T-helper 2 cell treated with Interferon-gamma antibody and Interleukin-4, amounts not matched to agents 100 ng/mL and 5 ng/mL, for 36 hours (primary cell): ENCODE measurements around the gene CHRD. TPM values are rescaled to one million over a fixed set of nuclear protein-coding genes. Genes with fewer than 3 reads are reported as not detected.

Experiments used
- intact Hi-C: fragments of 100-400 bp; cut with micrococcal nuclease; formaldehyde crosslinking; loops from one replicate; pipeline ENCODE4 v1.15.1; 2023
- total RNA-seq: library from RNA; stranded (reverse); gene quantifications from 2 replicates; pipeline ENCODE4 v1.2.3, GENCODE V29; 2022

The CHRD gene
- total RNA-seq, 1 donor from 2014 or later, result not detected

DNA sequence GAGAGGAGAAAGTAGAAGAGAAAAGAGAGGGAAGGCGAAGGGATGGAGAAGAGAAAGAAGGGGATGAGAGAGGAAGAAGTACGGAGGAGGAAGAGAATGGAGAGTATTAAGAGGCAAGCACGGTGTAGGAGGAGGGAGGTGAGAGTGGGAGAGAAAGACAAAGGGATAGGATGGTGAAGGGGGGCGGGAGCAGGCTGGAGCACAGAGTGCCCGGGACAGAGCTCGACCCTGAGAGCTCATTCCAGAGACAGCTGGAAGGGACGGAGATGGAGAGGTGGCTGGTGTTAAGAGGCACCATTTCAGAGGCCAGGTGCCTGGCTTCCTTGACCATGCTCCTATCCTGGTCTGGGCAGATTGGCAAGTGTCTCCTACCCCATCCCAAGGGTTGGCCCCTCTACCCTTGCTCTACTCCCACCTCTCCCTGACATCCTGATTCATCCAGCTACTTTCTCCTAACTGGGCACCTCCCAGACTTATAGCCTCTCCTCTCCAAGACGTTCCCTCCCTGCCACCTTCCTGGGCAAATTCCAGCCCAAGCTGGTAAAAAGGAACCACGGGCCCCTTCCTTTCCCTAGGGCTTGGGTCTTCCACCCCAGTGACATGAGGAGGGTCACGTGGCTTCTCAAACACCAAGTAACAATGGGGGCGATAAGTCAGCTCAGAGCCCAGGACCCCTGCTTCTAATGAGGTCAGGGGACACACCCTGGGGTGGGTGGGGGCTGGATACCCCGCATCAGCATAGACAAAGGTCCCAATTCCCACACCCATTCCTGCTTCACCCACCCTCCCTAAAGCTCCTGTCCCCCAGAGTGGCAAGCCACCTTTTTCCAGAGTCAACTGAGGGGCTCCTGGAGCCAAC is 19.6 kb upstream of the CHRD start:
- intact Hi-C loops, result loop anchor here (10.0 kb wide), 1 partner anchor 355 kb away; the partner anchor contains the start of gene MAGEF1

DNA sequence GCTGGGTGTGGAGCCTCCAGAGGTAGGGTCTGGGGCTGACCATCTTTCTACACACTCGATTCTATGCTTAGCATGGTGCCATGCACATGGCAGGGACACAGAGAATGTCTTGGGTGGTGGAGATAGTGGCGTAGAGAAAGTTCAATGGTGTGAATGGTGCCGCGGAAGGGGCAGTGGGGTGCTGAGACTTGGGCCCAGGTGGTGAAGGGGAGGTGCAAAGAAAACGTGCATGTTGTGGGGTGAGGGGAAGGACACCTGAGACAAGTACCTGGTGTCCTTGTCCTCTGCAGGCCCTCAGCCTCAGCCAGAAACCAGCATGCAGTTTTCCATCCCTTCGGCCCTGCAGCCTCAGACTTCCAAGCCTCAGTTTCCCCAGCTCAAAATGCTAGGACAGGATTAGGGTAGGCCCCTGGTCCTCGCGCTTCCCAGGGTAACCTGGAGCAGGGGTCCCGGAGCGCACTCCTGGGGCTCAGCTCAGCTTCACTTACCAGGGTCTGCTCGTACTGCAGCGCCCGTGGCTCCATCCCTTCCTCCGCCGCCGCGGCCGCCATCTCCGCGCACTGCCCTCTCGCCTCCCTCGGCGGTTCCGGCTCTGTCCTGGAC is 18.8 kb upstream of the CHRD start:
- intact Hi-C loops, result loop anchor here (1.0 to 10.0 kb wide), 2 partner anchors 47 to 354 kb away; partner anchors contain the start of genes EIF4G1 and MAGEF1

DNA sequence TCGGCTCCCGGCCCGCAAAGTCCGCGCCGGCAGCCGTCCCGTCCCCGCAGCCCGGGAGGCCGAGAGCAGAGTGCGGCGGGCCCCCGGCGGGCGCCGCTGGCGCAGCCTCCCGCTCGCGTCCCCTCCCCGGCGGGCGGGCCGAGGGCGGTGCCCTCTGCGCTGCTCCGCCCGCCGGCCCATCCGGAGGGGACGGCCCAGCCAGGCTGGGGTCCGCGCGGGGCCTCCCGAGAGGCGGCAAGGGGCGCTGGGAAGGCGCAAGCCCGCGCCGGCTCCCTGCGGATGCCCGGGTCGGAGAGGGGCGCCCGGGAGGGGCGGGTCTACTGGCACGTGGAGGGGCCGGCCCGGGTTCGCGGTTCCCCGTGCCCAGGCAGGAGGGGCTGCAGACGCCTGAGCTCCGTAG is 18.3 kb upstream of the CHRD start, which contains the start of the genes CLCN2 and POLR2H:
Gene CLCN2 (minus strand): TSS at position 74 of the 400 bp plus-strand sequence. CDS start 126 bp downstream, outside the sequence.
Gene POLR2H (plus strand): TSS at position 179 of the 400 bp plus-strand sequence. CDS start 1,783 bp downstream, outside the sequence.
- intact Hi-C loops, result loop anchor here (1.0 to 10.0 kb wide), 2 partner anchors 47 to 353 kb away; partner anchors contain the start of genes EIF4G1 and MAGEF1

DNA sequence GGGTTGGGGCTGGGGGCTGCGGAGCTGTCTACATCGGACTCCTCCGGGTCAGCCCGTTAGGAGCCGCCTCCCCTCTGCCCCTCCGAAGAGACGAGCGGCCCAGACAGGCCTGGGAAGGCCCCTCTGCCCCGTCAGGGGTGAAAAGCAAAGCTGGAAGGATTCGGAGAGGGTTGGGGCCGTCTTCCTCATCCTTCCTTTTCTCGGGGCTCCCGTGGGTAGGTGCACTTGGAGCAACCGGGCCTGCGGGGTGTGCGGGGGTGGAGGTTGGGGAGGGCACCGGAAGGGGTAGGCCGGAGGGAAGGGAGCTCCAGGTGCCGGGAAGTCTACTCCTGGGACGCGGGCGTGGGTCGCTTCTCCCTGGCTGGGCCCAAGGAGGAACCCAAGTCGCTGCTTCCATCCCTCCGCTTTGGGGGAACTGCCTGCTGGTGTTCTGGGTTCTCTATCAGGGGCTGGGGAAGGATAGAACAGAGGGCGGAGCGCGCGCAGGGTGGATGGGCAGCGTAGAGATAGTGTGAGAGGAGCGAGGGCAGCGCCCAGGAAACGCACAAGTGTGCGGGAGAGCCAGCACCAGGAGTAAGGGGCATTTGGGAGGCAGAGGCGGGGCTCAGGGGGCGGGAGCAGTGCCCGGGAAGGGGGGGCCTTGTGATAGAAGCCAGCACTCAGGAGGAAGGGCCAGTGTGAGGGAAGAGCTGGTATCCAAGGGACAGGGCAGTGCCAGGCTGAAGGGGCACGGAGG is 17.8 kb upstream of the CHRD start:
- intact Hi-C loops, result loop anchor here (1.0 to 10.0 kb wide), 4 partner anchors 48 to 477 kb away; partner anchors contain the start of genes EIF4G1, MAGEF1 and PARL

DNA sequence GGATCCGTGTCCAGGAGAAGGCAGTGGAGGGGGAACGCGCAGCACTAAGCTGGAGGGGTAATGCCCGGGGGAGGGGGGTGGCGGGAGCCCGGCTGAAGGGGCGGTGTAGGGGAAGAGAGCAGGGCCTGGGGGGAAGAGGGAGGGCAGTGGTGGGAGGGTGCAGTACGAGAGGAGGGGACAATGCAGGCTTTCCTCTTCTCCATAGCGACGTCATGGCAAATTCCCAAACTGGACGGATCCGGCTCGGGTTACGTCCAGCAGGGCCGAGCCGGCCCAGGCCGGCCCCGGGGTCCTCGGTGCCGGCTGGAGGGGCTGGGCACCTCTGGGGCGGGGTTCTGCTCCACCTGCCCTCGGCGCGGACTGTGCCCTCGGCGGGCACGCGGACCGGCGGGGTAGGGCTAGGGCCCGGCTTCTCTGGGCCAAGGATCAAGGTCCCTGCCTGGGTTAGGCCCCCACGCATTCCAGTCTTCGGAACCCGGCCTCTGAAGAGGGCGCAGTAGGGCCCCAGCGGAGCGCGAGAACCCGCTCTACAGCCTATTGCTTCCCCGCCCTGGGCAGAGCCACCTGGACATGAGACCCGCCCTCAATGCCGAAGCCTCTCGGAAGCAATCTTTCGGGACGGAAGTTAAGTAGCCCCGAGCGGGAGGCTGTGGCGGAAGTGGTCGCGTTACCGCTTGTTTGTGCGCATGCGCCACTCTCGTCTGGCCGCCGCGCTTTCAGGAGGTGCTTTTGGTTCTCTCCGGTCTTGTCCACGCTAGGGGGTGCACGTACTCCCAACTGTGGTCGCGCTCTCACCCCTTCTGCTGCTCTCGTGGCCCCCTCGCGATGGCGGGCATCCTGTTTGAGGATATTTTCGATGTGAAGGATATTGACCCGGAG is 16.9 kb upstream of the CHRD start:
- intact Hi-C loops, result loop anchor here (1.0 to 10.0 kb wide), 8 partner anchors 28 to 478 kb away; partner anchors contain the start of genes AP2M1, EEF1AKMT4, MAGEF1 and PARL

DNA sequence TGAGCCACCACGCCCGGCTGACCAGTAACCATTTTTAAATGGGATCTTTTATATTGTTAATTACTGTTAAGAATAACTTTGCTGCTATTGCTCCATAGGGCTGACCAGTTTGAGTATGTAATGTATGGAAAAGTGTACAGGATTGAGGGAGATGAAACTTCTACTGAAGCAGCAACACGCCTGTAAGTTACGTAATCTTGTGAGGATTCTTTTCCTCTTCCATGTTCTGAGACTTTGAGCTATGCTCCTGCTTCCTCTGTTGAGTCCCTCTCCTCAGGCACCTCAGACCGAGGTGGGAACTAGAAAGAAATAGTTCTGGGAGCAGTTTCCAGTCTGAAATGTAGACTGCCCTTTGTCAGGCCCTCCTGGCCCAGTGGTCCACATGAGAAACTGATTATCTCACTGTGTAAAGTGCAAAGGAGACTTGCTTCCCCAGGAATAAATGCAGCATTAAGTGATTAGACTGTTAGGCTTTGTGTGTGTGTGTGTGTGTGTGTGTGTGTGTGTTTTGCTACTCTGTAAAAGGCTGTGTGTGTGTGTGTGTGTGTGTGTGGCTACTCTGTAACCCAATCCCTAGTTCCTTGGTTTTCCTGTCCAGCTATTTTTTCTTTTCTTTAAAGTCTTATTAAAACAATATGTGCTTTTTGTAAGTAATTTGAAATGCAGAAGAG is 13.1 kb upstream of the CHRD start:
- intact Hi-C loops, result loop anchor here (10.0 kb wide), 1 partner anchor 348 kb away; the partner anchor contains the start of gene MAGEF1

DNA sequence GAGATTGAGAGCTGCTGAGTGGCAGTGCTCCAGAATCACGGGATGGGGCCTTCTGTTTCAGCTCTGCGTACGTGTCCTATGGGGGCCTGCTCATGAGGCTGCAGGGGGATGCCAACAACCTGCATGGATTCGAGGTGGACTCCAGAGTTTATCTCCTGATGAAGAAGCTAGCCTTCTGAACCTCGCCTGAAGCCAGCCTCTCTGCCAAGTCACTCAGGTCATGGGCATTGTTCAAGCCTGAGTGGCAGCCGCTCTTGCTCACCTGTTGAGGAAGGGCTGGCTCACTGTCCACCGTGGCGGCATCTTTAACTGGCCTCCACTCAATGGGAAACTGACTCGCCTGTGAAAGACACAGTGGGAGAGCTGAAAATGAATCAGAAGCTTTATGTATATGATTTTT is 11.7 kb upstream of the CHRD start:
- intact Hi-C loops, result loop anchor here (10.0 kb wide), 1 partner anchor 347 kb away; the partner anchor contains the start of gene MAGEF1

DNA sequence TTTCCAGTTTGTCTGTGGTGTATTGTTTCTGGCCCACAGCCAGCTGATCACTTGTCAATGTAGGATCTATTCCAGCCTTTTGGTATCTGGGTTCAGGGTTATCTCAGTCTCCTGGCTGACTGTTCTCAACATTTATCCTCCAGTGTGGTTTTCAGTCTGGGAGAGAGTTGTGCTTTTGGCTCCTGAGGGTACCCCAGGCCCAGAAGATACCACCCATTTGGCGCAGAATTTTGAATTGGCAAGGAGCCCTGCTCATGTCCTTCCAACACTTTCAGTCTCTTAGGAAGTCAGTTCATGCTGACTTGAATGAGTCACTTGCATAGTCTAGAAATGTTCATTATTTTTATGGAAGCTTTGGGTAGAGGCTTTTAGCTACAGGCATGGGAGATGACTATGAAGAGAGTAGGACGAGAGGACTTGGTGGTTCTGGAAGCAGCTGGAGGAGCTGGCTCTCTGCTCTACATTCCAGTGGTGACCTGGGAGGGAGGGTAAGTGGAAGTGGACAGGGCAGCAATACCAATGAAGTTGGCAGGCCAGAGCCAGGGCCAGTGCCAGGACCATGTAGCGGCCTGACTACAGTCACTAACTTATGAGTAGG is 11.2 kb upstream of the CHRD start:
- intact Hi-C loops, result loop anchor here (10.0 kb wide), 1 partner anchor 346 kb away; the partner anchor contains the start of gene MAGEF1

DNA sequence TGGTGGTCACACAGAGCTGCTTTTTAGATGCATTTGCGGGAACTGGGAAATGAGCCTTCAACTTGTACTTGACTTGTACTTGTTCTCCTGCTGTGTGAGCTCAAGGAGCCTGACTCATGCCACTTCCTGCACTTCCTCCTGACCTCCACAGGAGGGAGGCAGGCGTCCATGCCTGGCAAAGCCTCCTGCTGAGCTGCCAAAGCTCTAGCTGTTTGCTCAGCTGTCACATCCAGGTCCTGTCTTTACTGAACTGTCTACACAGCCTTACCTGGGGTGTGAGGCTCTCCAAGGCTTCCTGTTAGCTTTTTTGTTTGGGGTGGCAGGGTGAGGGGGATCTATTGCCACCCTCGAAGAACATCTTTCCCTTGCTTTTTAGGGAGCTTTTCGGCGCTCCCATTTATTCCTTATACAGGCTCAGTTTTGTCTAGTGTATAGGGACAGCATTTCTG is 8.3 kb upstream of the CHRD start:
- intact Hi-C loops, result loop anchor here (1.0 to 5.0 kb wide), 2 partner anchors 46 to 173 kb away; no protein-coding TSS in a partner anchor

DNA sequence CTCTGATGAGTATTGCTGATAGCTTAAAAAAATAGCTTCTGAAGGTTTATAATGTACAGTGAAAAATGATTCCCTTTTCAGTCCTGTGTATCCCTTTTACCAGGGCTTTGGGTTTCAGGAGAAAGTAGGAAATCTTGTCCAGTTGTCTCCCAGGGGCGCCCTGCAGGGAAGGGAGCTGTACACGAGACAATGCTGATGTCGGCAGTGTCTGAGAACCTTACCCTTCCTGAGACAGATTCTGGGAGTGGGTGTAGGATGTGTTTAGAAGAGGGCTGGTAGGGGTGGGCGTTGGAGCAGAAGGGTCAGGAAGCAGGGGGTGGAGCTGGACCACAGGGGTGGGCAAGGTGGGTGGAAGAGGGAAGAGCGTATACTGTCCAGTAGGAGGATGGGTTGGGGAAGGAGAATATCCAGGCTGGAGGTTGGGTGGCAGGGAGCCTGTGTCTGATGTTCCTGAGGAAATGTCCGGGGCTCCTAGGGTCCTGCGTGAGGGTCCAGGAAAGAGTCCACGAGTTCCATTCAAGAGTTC is 7.5 kb upstream of the CHRD start:
- intact Hi-C loops, result loop anchor here (5.0 kb wide), 1 partner anchor 45 kb away; no protein-coding TSS in a partner anchor

DNA sequence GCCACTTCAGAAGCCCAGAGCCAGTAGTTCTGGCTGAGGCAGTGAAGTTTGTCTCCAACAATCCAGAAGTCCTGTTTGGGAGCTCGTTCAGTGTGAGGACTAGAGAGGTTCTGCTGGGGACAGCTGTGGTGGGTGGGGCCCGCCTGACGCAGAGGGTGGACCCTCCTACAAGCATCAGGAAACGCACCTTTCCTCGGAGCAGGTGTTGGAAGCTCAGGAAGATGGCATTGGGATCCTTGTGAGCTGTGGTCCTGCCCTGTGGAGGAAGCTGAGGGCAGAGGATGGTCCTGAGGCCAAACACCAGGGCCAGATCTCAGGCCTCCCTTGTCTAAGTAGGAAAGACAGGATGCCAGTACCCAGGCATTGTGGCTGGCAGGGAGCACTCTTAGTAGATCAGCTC is 6.9 kb upstream of the CHRD start:
- intact Hi-C loops, result loop anchor here (5.0 kb wide), 1 partner anchor 44 kb away; no protein-coding TSS in a partner anchor

DNA sequence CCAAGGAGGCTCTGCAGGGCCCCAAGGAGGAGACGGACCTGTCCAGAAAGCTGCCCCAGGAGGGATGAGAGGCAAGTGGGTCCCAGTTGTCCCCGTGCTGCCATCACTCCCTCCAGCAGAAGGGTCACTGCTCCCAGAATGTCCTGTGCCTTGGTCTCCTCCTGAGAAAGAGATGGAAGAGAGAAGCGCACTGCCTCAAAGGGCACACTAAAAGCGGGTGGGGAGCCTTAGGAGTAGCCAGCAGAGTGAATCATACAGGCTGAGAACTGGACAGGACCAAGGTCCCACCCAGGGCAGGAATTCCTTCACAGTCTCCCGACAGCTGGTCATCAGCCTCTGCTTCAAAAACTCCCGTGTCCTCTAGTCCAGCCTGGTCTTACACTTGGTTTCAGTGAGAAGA is 6.4 kb upstream of the CHRD start:
- intact Hi-C loops, result loop anchor here (5.0 kb wide), 1 partner anchor 44 kb away; no protein-coding TSS in a partner anchor

DNA sequence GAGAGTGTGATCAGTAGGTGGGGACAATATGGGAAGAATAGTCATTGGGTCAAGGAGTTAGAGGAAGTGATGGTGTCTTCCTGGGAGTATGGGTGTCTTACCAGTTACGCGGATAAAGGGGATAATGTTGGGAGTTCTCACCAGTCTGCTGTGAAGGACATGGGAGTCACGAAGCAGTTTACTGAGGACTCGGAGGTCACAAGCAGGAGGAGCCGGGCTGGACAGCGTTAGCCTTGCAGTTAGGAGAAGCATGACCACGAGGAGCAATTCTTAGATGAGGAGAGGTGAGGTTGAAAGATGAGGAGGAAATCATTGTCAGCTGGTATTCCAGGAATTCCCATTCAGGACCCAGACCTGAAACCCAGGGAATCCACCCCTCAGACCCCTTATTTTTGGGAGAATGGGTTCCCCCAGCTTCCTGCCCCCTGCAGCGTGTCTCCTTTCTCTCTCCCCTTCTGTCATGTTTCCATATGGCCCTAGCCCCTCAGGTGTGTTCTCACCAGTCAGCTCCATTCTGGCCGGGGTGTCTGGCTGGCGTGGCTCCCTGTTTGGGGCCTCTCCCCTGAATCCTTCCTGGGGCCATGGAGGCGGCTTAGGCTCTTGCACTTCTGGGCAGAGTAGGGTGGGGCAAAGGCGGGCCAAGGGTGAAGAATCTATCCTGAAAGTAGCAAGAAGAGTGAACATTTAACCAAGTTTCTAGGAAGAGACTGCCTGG is 4.0 kb upstream of the CHRD start:
- intact Hi-C loops, result no loop called here

DNA sequence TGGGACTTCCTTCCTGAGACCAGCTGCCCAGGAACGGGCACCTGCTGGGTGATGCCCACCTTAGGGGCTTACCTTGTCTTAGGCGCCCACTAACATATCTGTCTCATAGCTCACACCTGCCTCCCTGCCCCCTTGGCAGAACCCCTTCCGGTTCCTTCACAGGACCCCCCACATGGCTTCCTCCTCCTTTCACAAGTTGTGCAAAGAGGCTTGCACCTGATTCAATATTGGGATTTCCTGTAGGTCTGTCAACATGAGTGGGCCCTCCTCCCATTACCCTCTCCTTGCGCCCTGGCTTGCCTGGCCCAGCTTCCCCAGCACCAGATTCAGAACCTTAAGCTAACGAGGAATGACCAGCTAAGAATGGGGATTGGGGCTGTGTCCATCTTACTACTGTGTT is 2.5 kb upstream of the CHRD start:
- intact Hi-C loops, result no loop called here

DNA sequence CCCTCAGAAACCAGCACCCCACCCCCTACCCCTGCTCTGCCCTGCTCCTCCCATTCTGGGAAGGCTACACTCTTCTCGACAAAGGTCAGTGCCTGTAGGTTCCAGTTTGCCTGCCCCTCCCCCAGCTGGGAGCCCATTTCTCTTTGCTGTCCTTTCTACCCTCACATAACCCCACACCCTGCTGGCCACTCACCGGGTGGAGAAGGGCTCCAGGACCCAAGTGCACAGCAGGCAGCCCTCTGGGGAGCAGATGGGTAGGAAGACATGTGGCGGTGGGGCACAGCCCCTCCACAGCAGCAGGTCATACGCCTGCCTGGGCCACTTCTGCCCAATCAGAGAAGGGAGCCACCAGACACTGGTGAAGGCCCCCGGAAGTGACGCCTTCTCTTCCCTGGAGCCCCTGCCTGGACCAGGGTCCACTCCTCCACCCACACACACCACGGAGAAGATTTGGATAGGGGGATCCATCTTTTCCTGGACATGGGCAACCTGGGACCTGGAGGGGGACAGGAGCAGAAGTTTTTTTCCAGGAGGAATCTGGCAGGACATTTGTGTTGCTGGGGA is 1.9 kb upstream of the CHRD start, which contains the start of gene THPO:
Gene THPO (minus strand): TSS at position 326 of the 564 bp plus-strand sequence. CDS start 1,948 bp downstream, outside the sequence.
- intact Hi-C loops, result no loop called here

DNA sequence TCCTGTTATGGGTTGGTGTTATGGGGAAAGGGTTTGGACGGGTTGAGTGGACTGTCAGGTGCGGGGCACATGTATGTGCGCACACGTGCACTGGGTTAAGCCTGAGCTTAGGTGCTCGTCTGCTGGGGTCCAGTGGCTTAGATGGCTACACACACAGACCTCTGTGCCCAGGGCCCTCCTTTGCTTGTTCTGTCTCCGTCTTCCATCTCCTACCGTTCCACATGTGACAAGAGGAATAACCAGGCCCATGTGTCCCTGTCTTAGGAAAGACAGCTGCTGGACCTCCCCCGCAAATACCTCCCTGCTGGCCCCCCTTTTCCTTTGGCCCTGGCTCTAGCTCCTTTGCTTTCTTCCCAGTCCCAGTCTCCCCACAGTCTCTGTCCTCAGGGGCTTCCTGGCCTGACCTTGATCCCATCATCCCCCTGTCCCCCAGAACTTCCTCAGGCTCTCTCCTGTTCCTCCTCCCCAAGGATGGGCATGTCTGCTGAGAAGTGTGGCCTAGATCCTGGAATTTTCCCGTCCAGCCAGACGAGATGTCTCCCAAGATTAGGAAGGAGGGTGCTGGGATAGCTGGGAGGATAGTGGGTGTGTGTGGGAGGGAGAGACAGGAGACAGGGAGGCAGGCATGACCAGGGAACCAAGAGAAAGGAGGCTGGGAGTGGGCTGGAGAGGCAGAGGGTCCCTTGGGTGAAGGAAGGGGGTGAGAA is 1.1 kb upstream of the CHRD start:
- intact Hi-C loops, result no loop called here

DNA sequence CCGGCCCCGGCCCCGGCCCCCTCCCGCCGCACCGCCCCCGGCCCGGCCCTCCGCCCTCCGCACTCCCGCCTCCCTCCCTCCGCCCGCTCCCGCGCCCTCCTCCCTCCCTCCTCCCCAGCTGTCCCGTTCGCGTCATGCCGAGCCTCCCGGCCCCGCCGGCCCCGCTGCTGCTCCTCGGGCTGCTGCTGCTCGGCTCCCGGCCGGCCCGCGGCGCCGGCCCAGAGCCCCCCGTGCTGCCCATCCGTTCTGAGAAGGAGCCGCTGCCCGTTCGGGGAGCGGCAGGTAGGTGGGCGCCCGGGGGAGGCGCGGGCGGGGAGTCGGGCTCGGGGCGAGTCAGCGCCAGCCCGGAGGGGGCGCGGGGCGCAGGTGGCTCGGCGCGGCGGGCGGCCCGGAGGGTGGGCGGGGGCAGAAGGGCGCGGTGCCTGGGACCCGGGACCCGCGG is 352 bp downstream of the CHRD start:
- intact Hi-C loops, result no loop called here
